ENCODE measurements around the gene PCGF1.

DNA sequence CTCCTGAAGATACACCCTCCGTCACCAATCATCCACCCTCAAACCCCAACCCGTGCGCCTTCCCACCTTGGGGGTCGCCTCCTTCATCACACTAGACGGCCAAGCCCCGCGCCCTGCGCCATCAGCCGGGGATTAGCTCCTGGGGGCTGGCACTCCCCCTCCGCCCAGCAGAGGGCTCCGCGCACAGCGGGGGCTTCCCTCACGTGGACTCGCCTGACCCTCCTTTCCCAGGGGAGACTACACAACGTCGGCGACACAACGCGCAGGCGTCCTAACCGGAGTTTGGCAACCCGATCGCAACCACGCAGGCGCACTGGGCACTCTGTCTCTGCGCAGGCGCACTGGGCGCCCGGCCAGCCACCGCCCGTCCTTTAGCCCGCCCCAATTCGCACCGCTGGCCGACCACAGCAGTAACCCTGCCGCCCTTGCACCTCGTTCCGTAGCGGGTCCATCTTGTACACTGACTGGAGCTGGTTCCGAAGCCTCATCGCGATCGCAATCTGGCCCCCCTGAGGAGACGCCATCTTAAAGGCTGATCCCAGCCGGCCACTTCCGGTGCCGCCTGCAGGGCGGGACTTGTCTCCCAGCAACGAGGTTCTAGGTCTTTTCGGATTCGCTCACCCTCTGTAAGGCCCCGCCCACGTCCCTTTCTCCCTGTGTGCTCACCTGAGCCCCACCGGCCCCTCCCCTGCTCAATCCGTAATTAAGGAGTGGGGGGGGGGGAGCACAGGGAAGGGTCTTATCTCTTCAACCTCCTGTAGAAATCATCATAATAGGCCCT, at the start of gene PCGF1:
- TF ChIP-seq, protein P1, sequence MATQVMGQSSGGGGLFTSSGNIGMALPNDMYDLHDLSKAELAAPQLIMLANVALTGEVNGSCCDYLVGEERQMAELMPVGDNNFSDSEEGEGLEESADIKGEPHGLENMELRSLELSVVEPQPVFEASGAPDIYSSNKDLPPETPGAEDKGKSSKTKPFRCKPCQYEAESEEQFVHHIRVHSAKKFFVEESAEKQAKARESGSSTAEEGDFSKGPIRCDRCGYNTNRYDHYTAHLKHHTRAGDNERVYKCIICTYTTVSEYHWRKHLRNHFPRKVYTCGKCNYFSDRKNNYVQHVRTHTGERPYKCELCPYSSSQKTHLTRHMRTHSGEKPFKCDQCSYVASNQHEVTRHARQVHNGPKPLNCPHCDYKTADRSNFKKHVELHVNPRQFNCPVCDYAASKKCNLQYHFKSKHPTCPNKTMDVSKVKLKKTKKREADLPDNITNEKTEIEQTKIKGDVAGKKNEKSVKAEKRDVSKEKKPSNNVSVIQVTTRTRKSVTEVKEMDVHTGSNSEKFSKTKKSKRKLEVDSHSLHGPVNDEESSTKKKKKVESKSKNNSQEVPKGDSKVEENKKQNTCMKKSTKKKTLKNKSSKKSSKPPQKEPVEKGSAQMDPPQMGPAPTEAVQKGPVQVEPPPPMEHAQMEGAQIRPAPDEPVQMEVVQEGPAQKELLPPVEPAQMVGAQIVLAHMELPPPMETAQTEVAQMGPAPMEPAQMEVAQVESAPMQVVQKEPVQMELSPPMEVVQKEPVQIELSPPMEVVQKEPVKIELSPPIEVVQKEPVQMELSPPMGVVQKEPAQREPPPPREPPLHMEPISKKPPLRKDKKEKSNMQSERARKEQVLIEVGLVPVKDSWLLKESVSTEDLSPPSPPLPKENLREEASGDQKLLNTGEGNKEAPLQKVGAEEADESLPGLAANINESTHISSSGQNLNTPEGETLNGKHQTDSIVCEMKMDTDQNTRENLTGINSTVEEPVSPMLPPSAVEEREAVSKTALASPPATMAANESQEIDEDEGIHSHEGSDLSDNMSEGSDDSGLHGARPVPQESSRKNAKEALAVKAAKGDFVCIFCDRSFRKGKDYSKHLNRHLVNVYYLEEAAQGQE (IDR thresholded peaks at IDR 0.05; ENCODE audit: insufficient replicate concordance, low read depth): no peak
- TF ChIP-seq, protein P2, sequence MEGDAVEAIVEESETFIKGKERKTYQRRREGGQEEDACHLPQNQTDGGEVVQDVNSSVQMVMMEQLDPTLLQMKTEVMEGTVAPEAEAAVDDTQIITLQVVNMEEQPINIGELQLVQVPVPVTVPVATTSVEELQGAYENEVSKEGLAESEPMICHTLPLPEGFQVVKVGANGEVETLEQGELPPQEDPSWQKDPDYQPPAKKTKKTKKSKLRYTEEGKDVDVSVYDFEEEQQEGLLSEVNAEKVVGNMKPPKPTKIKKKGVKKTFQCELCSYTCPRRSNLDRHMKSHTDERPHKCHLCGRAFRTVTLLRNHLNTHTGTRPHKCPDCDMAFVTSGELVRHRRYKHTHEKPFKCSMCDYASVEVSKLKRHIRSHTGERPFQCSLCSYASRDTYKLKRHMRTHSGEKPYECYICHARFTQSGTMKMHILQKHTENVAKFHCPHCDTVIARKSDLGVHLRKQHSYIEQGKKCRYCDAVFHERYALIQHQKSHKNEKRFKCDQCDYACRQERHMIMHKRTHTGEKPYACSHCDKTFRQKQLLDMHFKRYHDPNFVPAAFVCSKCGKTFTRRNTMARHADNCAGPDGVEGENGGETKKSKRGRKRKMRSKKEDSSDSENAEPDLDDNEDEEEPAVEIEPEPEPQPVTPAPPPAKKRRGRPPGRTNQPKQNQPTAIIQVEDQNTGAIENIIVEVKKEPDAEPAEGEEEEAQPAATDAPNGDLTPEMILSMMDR (IDR thresholded peaks at IDR 0.05; ENCODE audit: insufficient read depth, low read length): no peak

Data from HL-60 (cell line).